SK-N-MC (cell line): ENCODE measurements around the gene C1orf167.

Experiments used
- DNase-seq: peaks from one replicate; pipeline ENCODE4 v3.0.0-alpha.2; 2011; ENCODE audit warnings: low read depth, low spot score
- H3K27ac ChIP-seq: fragments of 200-600 bp; sonication (generic); 2 replicates; pipeline ENCODE4 v1.5.1; 2016; ENCODE audit warnings: mixed run types
- H3K36me3 ChIP-seq: fragments of 200-600 bp; sonication (generic); 2 replicates; pipeline ENCODE4 v1.6.1; 2017; ENCODE audit warnings: antibody characterized with exemption, low read length, mixed read lengths; ENCODE audit not compliant: insufficient read depth
- H3K4me3 ChIP-seq: fragments of 200-600 bp; sonication (generic); 2 replicates; pipeline ENCODE4 v1.5.1; 2016
- H3K9ac ChIP-seq: fragments of 200-600 bp; sonication (generic); 2 replicates; pipeline ENCODE4 v1.8.0; 2017; ENCODE audit warnings: mixed run types, mixed read lengths; ENCODE audit not compliant: insufficient read length
- H3K9me3 ChIP-seq: fragments of 200-600 bp; sonication (generic); 2 replicates; pipeline ENCODE4 v1.6.1; 2017; ENCODE audit warnings: low read depth, mild to moderate bottlenecking, antibody characterized with exemption, low read length, moderate library complexity, mixed read lengths
- EZH2 ChIP-seq: fragments of 200-600 bp; sonication (generic); IDR thresholded peaks from one replicate; pipeline ENCODE4 v1.6.1; 2017; ENCODE audit warnings: antibody characterized with exemption
- FOXP2 ChIP-seq: optimal IDR thresholded peaks from 2 replicates; pipeline ENCODE3; 2011; ENCODE audit warnings: mild to moderate bottlenecking, moderate library complexity; ENCODE audit not compliant: insufficient read depth; ENCODE audit errors: extremely low read length, control extremely low read depth
- POLR2AphosphoS5 ChIP-seq: IDR thresholded peaks from 2 replicates; pipeline ENCODE4 v1.6.1; 2012; ENCODE audit warnings: mild to moderate bottlenecking, low read depth, low read length, borderline replicate concordance

Gene C1orf167

DNA sequence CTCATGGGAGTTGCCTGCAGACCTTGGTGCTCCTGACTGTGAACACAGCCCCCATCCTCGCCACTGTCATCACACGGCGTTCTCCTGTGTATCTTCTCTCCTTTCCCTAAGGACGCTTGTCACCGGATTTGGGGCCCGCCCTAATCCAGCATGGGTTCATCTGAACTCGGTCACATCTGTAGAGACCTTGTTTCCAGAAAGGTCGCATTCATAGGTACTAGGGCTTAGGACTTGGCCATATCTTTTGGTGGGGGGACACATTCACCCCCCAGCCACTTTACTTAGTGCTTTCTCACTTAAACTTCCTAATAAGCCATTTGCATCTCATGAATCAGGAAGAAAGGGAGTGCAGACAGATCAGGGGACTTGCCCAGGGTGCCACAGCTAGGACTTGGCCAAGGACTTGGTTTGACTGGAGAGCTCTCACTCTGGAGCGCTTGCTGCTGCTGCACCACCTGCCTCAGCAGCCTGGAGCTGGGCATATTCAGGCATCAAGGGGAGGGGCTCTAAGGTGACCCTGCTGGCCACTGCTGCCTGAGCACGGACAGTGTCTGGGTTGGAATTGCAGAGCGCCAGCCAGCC is 75.9 kb downstream of the C1orf167 start:
- Histone ChIP-seq H3K36me3 (peaks cover 76% of the 10 kb centered on the region), H3K4me3 (no peak overlapping the region), H3K27ac (no peak overlapping the region), H3K9me3 (no peaks in the 10 kb centered on the region), H3K9ac (no peak overlapping the region)
- DNase-seq: no peak
- TF ChIP-seq FOXP2: no peak

DNA sequence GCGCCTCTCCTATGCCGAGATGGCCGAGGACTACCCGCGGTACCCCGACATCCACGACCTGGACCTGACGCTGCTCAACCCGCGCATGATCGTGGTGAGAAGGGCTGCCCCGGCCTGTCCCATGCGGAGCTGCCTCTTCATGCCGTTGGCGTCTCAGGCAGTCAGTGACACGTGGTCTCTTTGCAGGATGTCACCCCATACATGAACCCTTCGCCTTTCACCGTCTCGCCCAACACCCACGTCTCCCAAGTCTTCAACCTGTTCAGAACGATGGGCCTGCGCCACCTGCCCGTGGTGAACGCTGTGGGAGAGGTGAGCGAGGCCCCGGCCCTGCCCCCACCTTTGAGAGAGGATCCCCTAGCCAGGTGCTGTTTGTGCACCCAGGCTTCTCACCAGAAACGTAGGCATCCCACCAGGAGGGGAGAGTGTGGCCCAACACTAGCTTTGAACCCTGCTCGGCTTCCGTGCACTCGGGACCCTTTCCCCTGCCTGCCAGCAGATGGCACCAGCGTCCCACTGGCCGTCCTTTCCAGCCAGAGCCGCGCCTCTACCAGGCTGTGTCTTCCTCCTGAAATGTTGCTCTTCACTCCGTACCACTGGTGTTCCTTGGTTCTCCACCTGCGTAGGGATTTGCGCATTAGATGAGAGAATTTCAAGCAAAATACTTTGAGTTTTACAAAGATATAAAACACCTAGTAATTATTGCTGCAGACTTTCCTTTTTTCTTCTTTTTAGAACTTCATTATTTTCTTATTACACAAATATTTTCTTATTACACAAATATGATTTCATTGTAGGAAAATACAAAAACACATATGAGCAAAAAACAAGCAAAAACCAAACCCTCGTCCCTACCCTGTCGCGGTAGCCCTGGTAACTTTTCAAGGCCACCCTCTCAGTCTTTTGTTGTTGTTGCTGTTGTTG is 76.6 kb downstream of the C1orf167 start:
- H3K9me3 ChIP-seq: no peaks in the 10 kb centered on the region
- no peak overlapping the region for H3K27ac ChIP-seq
- H3K9ac ChIP-seq: no peak overlapping the region
- DNase-seq: no peak
- TF ChIP-seq EZH2 (no peak), FOXP2 (no peak), POLR2AphosphoS5 (no peak)
- peaks cover 73% of the 10 kb centered on the region for H3K36me3 ChIP-seq
- H3K4me3 ChIP-seq: no peak overlapping the region
